H1 (cell line): ENCODE measurements around the gene DGAT2.

Source experiments
- BCL11A ChIP-seq, 2 experiments: IDR thresholded peaks; one replicate each; pipeline ENCODE4 v1.6.1; 2011; ENCODE audit warnings: low read depth in 2 of 2, low read length in 2 of 2, mild to moderate bottlenecking in 2 of 2
- CREB1 ChIP-seq: IDR thresholded peaks from 2 replicates; pipeline ENCODE4 v1.6.1; 2012; ENCODE audit warnings: inconsistent platforms
- SP1 ChIP-seq: IDR thresholded peaks from 2 replicates; pipeline ENCODE4 v1.6.1; 2011; ENCODE audit warnings: low read depth, low read length
- SUZ12 ChIP-seq: fragments of 200-600 bp; sonication (generic); IDR thresholded peaks from 2 replicates; pipeline ENCODE4 v1.6.1; 2012; ENCODE audit warnings: mild to moderate bottlenecking, inconsistent platforms, low read length, moderate library complexity, mixed read lengths
- TF ChIP-seq, protein P1 (sequence below), 3 experiments: IDR thresholded peaks; 1 replicate in 2 of 3; 2 replicates in 1 of 3; pipeline versions ENCODE4 v1.5.1 to v1.6.1; 2011; ENCODE audit warnings: low read length in 3 of 3, mild to moderate bottlenecking in 3 of 3, inconsistent platforms in 2 of 3, low read depth in 1 of 3, moderate library complexity in 1 of 3; ENCODE audit not compliant: insufficient read depth in 1 of 3; ENCODE audit errors: control extremely low read depth in 1 of 3

DNA sequence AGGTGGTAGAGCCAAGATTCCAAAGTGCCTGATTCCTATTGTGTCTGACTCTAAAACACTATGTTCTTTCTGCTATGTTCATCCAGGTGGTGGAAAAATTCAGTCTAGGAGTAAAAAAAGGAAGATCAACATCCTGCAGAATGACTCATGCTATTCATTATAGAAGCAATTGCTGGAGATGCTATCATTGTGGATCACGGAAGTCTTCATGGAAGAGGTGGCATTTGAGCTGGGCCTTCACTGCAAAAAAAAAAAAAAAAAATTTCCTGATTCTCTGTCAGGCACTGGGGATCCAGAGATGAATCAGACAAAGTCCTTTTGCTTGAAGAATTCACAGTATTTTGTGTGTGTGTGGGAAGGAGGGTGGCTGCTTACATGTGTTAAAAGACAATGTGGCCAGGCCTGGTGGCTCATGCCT, 45.1 kb downstream of the DGAT2 start:
- TF ChIP-seq SP1 (no peak), BCL11A (IDR thresholded peaks at IDR 0.05; ENCODE audit: low read depth in 2 of 2, low read length in 2 of 2) (no peak), CREB1 (no peak), SUZ12 (no peak)
- TF ChIP-seq, protein P1, sequence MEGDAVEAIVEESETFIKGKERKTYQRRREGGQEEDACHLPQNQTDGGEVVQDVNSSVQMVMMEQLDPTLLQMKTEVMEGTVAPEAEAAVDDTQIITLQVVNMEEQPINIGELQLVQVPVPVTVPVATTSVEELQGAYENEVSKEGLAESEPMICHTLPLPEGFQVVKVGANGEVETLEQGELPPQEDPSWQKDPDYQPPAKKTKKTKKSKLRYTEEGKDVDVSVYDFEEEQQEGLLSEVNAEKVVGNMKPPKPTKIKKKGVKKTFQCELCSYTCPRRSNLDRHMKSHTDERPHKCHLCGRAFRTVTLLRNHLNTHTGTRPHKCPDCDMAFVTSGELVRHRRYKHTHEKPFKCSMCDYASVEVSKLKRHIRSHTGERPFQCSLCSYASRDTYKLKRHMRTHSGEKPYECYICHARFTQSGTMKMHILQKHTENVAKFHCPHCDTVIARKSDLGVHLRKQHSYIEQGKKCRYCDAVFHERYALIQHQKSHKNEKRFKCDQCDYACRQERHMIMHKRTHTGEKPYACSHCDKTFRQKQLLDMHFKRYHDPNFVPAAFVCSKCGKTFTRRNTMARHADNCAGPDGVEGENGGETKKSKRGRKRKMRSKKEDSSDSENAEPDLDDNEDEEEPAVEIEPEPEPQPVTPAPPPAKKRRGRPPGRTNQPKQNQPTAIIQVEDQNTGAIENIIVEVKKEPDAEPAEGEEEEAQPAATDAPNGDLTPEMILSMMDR (IDR thresholded peaks at IDR 0.05; ENCODE audit: control extremely low read depth in 1 of 3, insufficient read depth in 1 of 3, low read depth in 1 of 3, low read length in 3 of 3): no peak
